GM12878 (cell line): ENCODE data around the gene ZYG11B. TPM values are rescaled to one million over a fixed set of nuclear protein-coding genes. Genes with fewer than 3 reads are reported as not detected.

ENCODE experiments used
- ATAC-seq: fragments of 200-7000 bp; cut with Tn5 transposase; 3 replicates; pipeline ENCODE4 v1.9.1; 2020; ENCODE audit warnings: mild to moderate bottlenecking, moderate library complexity
- BruUV-seq: library from RNA; stranded (reverse); fragments of 400-500 nt; replicated peaks from 2 replicates; lab custom pipeline; 2021; lab: Mats Ljungman, UMichigan
- CTCF ChIA-PET: fragments of 300-600 bp; sonication (Branson Sonifier 250); formaldehyde crosslinking; extraction: SDS; loops from one replicate; lab custom pipeline; 2021; ENCODE audit warnings: inconsistent platforms; lab: Yijun Ruan, JAX
- POLR2A ChIA-PET: fragments of 350-600 bp; formaldehyde crosslinking; extraction: SDS; loops from one replicate; lab custom pipeline; 2021; ENCODE audit warnings: inconsistent platforms; lab: Charles Lee
- RAD21 ChIA-PET: fragments of 300-600 bp; sonication (Branson Sonifier 250); formaldehyde crosslinking; loops from one replicate; lab custom pipeline; 2023; ENCODE audit warnings: antibody characterized with exemption; ENCODE audit not compliant: unreplicated experiment; lab: Charles Lee
- SMC1A ChIA-PET: fragments of 300-600 bp; sonication (Branson Sonifier 250); formaldehyde crosslinking; loops from one replicate; lab custom pipeline; 2023; ENCODE audit not compliant: unreplicated experiment, uncharacterized antibody; lab: Charles Lee
- DNase-seq: peaks from one replicate; pipeline ENCODE4 v3.0.0-alpha.2; 2011; ENCODE audit warnings: low read depth, low spot score
- FAIRE-seq: peaks from 3 replicates; lab custom pipeline; 2011; peaks lifted over from hg19 to GRCh38; lab: Jason Lieb, UNC
- H2AFZ ChIP-seq: 2 replicates; pipeline ENCODE4 v1.6.0; 2011; ENCODE audit warnings: low read depth, low read length, control low read depth; ENCODE audit not compliant: control insufficient read depth
- H3K27ac ChIP-seq: 2 replicates; pipeline ENCODE4 v1.5.1; 2011; ENCODE audit warnings: control low read depth; ENCODE audit not compliant: control insufficient read depth, insufficient read depth
- H3K27me3 ChIP-seq, 2 experiments: replicated peaks in 1 of 2; 2 replicates each; pipeline versions ENCODE4 v1.6.0 to v1.6.1; 2011; ENCODE audit warnings: low read length in 1 of 2; ENCODE audit not compliant: control insufficient read depth in 2 of 2, insufficient read depth in 2 of 2
- H3K36me3 ChIP-seq, 2 experiments: 2 replicates each; pipeline ENCODE4 v1.5.1; 2011; ENCODE audit warnings: low read length in 1 of 2; ENCODE audit not compliant: control insufficient read depth in 2 of 2, insufficient read depth in 2 of 2
- H3K4me1 ChIP-seq: 2 replicates; pipeline ENCODE4 v1.6.1; 2011; ENCODE audit warnings: mild to moderate bottlenecking, low read length, moderate library complexity, mixed read lengths; ENCODE audit not compliant: control insufficient read depth, insufficient read depth
- H3K4me2 ChIP-seq: 2 replicates; pipeline ENCODE4 v1.6.0; 2011; ENCODE audit warnings: control low read depth; ENCODE audit not compliant: control insufficient read depth, insufficient read depth
- H3K4me3 ChIP-seq: fragments of 200-600 bp; sonication (generic); 2 replicates; pipeline ENCODE4 v1.5.1; 2016
- H3K79me2 ChIP-seq: 2 replicates; pipeline ENCODE4 v1.6.0; 2011; ENCODE audit warnings: low read length; ENCODE audit not compliant: control insufficient read depth, insufficient read depth
- H3K9ac ChIP-seq: 2 replicates; pipeline ENCODE4 v1.8.0; 2011; ENCODE audit warnings: low read length, control low read depth, mixed read lengths; ENCODE audit not compliant: control insufficient read depth, insufficient read depth
- H3K9me3 ChIP-seq: replicated peaks from 3 replicates; pipeline ENCODE4 v1.5.1; 2011; ENCODE audit warnings: mild to moderate bottlenecking, low read length; ENCODE audit not compliant: control insufficient read depth, insufficient read depth
- H4K20me1 ChIP-seq: 2 replicates; pipeline ENCODE4 v1.6.0; 2011; ENCODE audit not compliant: control insufficient read depth, insufficient read depth
- ASH2L ChIP-seq: fragments of 300-600, 200-600 bp; sonication (generic); IDR thresholded peaks from 2 replicates; pipeline ENCODE4 v1.6.1; 2017; ENCODE audit warnings: low read depth, mild to moderate bottlenecking, borderline replicate concordance
- BCL11A ChIP-seq: IDR thresholded peaks from 2 replicates; pipeline ENCODE4 v1.6.1; 2011; ENCODE audit warnings: low read depth, low read length
- EP300 ChIP-seq, 2 experiments: fragments of 150-350 bp in 1 of 2; IDR thresholded peaks; 2 replicates each; pipeline ENCODE4 v1.6.1; 2011 to 2012; ENCODE audit warnings: low read depth in 2 of 2, low read length in 2 of 2, borderline replicate concordance in 1 of 2, improper control_type of control experiment in 1 of 2, inconsistent platforms in 1 of 2; ENCODE audit not compliant: control insufficient read depth in 1 of 2
- HDGF ChIP-seq: fragments of 450-650 bp; IDR thresholded peaks from 2 replicates; pipeline ENCODE4 v1.6.1; 2016; ENCODE audit warnings: antibody characterized with exemption
- NR2F1 ChIP-seq: fragments of 450-650 bp; conservative IDR thresholded peaks from 2 replicates; pipeline ENCODE4 v1.6.1; 2017; ENCODE audit warnings: mild to moderate bottlenecking
- PAX8 ChIP-seq: fragments of 450-650 bp; IDR thresholded peaks from 2 replicates; pipeline ENCODE4 v1.6.1; 2017; ENCODE audit warnings: mild to moderate bottlenecking, moderate library complexity
- POLR2AphosphoS5 ChIP-seq: IDR thresholded peaks from 2 replicates; pipeline ENCODE4 v1.6.1; 2011; ENCODE audit warnings: mild to moderate bottlenecking, low read length, inconsistent platforms
- POU2F2 ChIP-seq: IDR thresholded peaks from 3 replicates; pipeline ENCODE4 v1.6.1; 2011; ENCODE audit warnings: low read depth, mild to moderate bottlenecking, low read length, borderline replicate concordance
- RB1 ChIP-seq: fragments of 450-650 bp; formaldehyde crosslinking; IDR thresholded peaks from 2 replicates; pipeline ENCODE4 v1.6.1; 2017; ENCODE audit warnings: mild to moderate bottlenecking, borderline replicate concordance
- SIN3A ChIP-seq: IDR thresholded peaks from 2 replicates; pipeline ENCODE4 v1.6.1; 2012; ENCODE audit warnings: low read depth, low read length, improper control_type of control experiment
- SP1 ChIP-seq: IDR thresholded peaks from one replicate; pipeline ENCODE4 v1.6.1; 2011; ENCODE audit warnings: low read depth, low read length
- SREBF1 ChIP-seq: IDR thresholded peaks from 2 replicates; pipeline ENCODE4 v1.6.1; 2012; ENCODE audit warnings: mild to moderate bottlenecking, low read length
- SREBF2 ChIP-seq: IDR thresholded peaks from 2 replicates; pipeline ENCODE4 v1.6.1; 2012; ENCODE audit warnings: mild to moderate bottlenecking, low read length
- YBX1 ChIP-seq: fragments of 450-650 bp; IDR thresholded peaks from 2 replicates; pipeline ENCODE4 v1.6.1; 2016; ENCODE audit warnings: antibody characterized with exemption
- ZNF217 ChIP-seq: fragments of 450-650 bp; IDR thresholded peaks from 2 replicates; pipeline ENCODE4 v1.6.1; 2017; ENCODE audit warnings: antibody characterized with exemption, mild to moderate bottlenecking
- ZNF622 ChIP-seq: fragments of 450-650 bp; IDR thresholded peaks from 2 replicates; pipeline ENCODE4 v1.6.1; 2017; ENCODE audit warnings: mild to moderate bottlenecking, inconsistent platforms
- ZSCAN29 ChIP-seq: fragments of 450-650 bp; IDR thresholded peaks from 2 replicates; pipeline ENCODE4 v1.6.1; 2017; ENCODE audit warnings: mild to moderate bottlenecking, moderate library complexity
- WGBS: methylation state at CpG from one replicate; pipeline ENCODE4 v1.1.6; 2016; ENCODE audit warnings: low lambda C conversion rate; ENCODE audit not compliant: insufficient replicate concordance, insufficient coverage; ENCODE audit errors: missing lambda C conversion rate; 5-methylcytosine and 5-hydroxymethylcytosine counted together
- in situ Hi-C: fragments of 300-500 bp; cut with MboI; formaldehyde crosslinking; loops from 9 replicates; pipeline ENCODE4 v1.14.3; 2018; ENCODE audit warnings: mixed read lengths
- intact Hi-C: fragments of 100-400 bp; cut with micrococcal nuclease; formaldehyde crosslinking; loops from one replicate; pipeline ENCODE4 v1.14.2; 2022; ENCODE audit not compliant: unreplicated experiment
- polyA plus RNA-seq, 11 experiments: library from polyadenylated mRNA; depleted of rRNA in 4 of 11; unstranded in 6 of 11; stranded (reverse) in 5 of 11; fragments of >200 nt; fragmentation: Nextera tagmentation in 4 of 11; fragmentation: Illumina TruSeq in 1 of 11; extraction: Ambion mirVana in 4 of 11; extraction: Trizol in 1 of 11; gene quantifications; 1 replicate in 1 of 11; 2 replicates in 10 of 11; pipeline versions ENCODE4 v1.2.1 to v1.2.3, GENCODE V29; 2011 to 2016; ENCODE audit warnings: inconsistent platforms in 2 of 11, missing spikeins in 2 of 11, low read depth in 1 of 11
- small RNA-seq: library from RNA; depleted of rRNA; stranded (forward); fragments of <200 nt; gene quantifications from one replicate; pipeline ENCODE3, GENCODE V24; 2014
- total RNA-seq, 4 experiments: library from RNA; depleted of rRNA in 3 of 4; stranded (reverse); fragments of >200 nt in 3 of 4; fragmentation: Illumina TruSeq in 1 of 4; extraction: Trizol in 1 of 4; gene quantifications; 2 replicates each; pipeline versions ENCODE4 v1.2.1 to v1.2.3, GENCODE V29; 2013 to 2021
- TF ChIP-seq, protein P1 (sequence below): fragments of 450-650 bp; IDR thresholded peaks from 2 replicates; pipeline ENCODE4 v1.6.1; 2017; ENCODE audit warnings: mild to moderate bottlenecking, low read depth, inconsistent platforms; ENCODE audit not compliant: poor library complexity, severe bottlenecking

Gene ZYG11B
- total and polyA plus RNA-seq, 10 of the 15 experiments (the other 5 are each of a cell fraction or from before 2014, with no cell fraction given), result 1.8 to 8.5 (median 5.3) TPM

DNA sequence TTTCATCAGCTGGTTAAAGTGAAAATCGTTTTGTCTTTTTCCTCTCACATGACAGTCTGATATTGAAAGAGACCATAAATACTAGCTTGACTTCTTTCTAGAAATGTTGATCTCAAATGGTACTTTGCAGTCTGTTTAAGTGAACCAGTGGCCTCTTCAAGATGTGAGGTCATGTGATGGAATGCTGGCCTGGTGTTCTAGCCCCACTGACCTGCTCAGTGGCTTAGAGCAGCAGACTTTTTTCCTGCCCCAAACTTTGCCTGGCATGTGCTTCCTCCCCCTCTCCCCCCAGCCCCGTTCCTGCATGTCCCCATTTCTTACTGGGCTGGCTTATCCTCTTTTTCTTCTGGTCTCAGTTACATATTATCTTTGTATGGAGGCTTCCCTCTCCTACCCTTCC, 150.6 kb downstream of the ZYG11B start:
- H3K4me3 ChIP-seq, result no peak overlapping the region
- BruUV-seq, result no TSS peak
- no peak overlapping the region for H3K4me2 ChIP-seq
- no peak for DNase-seq
- intact Hi-C loops (no loop called here), in situ Hi-C loops (no loop called here)
- H3K4me1 ChIP-seq, result no peaks in the 10 kb centered on the region
- RAD21 ChIA-PET, result no interaction called here
- no peaks in the 10 kb centered on the region for H3K9me3 ChIP-seq
- H4K20me1 ChIP-seq, result no peaks in the 10 kb centered on the region
- H2AFZ ChIP-seq, result no peak overlapping the region
- H3K27me3 ChIP-seq, result no peaks in the 10 kb centered on the region
- TF ChIP-seq EP300 (IDR thresholded peaks at IDR 0.05; ENCODE audit: borderline replicate concordance in 1 of 2, control insufficient read depth in 1 of 2, low read depth in 2 of 2, low read length in 2 of 2), result no peak
- no peak for TF ChIP-seq SP1
- TF ChIP-seq ZNF217, result no peak
- no peak for TF ChIP-seq NR2F1
- TF ChIP-seq SIN3A, result no peak
- no peak for TF ChIP-seq HDGF
- TF ChIP-seq PAX8, result no peak
- TF ChIP-seq YBX1, result no peak
- TF ChIP-seq ZNF622, result no peak
- no peak for TF ChIP-seq RB1
- TF ChIP-seq SREBF1, result no peak
- TF ChIP-seq SREBF2, result no peak
- no peak for TF ChIP-seq POLR2AphosphoS5
- TF ChIP-seq, protein P1, sequence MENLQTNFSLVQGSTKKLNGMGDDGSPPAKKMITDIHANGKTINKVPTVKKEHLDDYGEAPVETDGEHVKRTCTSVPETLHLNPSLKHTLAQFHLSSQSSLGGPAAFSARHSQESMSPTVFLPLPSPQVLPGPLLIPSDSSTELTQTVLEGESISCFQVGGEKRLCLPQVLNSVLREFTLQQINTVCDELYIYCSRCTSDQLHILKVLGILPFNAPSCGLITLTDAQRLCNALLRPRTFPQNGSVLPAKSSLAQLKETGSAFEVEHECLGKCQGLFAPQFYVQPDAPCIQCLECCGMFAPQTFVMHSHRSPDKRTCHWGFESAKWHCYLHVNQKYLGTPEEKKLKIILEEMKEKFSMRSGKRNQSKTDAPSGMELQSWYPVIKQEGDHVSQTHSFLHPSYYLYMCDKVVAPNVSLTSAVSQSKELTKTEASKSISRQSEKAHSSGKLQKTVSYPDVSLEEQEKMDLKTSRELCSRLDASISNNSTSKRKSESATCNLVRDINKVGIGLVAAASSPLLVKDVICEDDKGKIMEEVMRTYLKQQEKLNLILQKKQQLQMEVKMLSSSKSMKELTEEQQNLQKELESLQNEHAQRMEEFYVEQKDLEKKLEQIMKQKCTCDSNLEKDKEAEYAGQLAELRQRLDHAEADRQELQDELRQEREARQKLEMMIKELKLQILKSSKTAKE, result no peak
- TF ChIP-seq BCL11A, result no peak
- TF ChIP-seq ZSCAN29, result no peak
- no peak for TF ChIP-seq ASH2L
- TF ChIP-seq POU2F2, result no peak
- CTCF ChIA-PET, result interaction anchor here (2.0 kb wide), 1 partner anchor 45 kb away, joined by 5 read pairs; the partner anchor contains the start of gene ECHDC2
- H3K79me2 ChIP-seq, result no peaks in the 10 kb centered on the region
- POLR2A ChIA-PET, result interaction anchor here (0.6 kb wide), 1 partner anchor 36 kb away, joined by 5 read pairs; no protein-coding TSS in a partner anchor
- WGBS, result 36% methylated on average over 2 of the region's 2 CpGs
- no peak overlapping the region for H3K27ac ChIP-seq
- FAIRE-seq, result no peak
- no peak for ATAC-seq
- H3K9ac ChIP-seq, result no peak overlapping the region
- SMC1A ChIA-PET, result interaction anchor here (1.1 to 1.9 kb wide), 2 partner anchors 11 to 17 kb away, joined by 3 to 5 read pairs; no protein-coding TSS in a partner anchor
- H3K36me3 ChIP-seq, result peaks cover 2 to 3% of the 10 kb centered on the region in 2 experiments; a peak in 2 of 4 replicates

Small RNA genes within 50 kb of the gene (small RNA-seq; reads per million reads assigned to genes)
- gene RN7SL62P (not detected), gene RNU2-30P (not detected), gene RNU6-969P (not detected)

Other genes with a start within 250 kb of the ZYG11B start
- 26.7 and 32.8 TPM in 2 replicates for gene TUT4, start 173.4 kb upstream of the ZYG11B start, total RNA-seq (2014; rRNA removed)
- gene TUT4, start 173.4 kb upstream of the ZYG11B start, total RNA-seq (2014; rRNA removed; fragmentation: Illumina TruSeq; extraction: Trizol), result 25.9 and 29.5 TPM in 2 replicates
- 27.7 and 28.0 TPM in 2 replicates for gene TUT4, start 173.4 kb upstream of the ZYG11B start, total RNA-seq (2021)
- gene TUT4, start 173.4 kb upstream of the ZYG11B start, polyA plus RNA-seq (2011; rRNA removed), result 40.7 and 43.9 TPM in 2 replicates
- gene TUT4, start 173.4 kb upstream of the ZYG11B start, polyA plus RNA-seq (2014; fragmentation: Illumina TruSeq; extraction: Trizol), result 36.0 and 48.1 TPM in 2 replicates
- gene TUT4, start 173.4 kb upstream of the ZYG11B start, polyA plus RNA-seq (2014; fragmentation: Nextera tagmentation; extraction: Ambion mirVana), result 10 to 100 TPM in 1 of 2 experiments, 1 to 10 TPM in 1; 9.4 to 11.5 TPM
- 25.9 and 31.1 TPM in 2 replicates for gene TUT4, start 173.4 kb upstream of the ZYG11B start, polyA plus RNA-seq (2014; rRNA removed)
- 10 to 100 TPM; 27.6 to 32.9 TPM for gene TUT4, start 173.4 kb upstream of the ZYG11B start, polyA plus RNA-seq (2016; fragmentation: Nextera tagmentation; extraction: Ambion mirVana)
- 4.0 and 4.2 TPM in 2 replicates for gene GPX7, start 124.1 kb upstream of the ZYG11B start, total RNA-seq (2014; rRNA removed)
- gene GPX7, start 124.1 kb upstream of the ZYG11B start, total RNA-seq (2014; rRNA removed; fragmentation: Illumina TruSeq; extraction: Trizol), result 2.3 and 2.9 TPM in 2 replicates
- gene GPX7, start 124.1 kb upstream of the ZYG11B start, total RNA-seq (2021), result 1.9 and 2.6 TPM in 2 replicates
- not detected in 2 replicates for gene GPX7, start 124.1 kb upstream of the ZYG11B start, polyA plus RNA-seq (2011; rRNA removed)
- 2.4 and 3.7 TPM in 2 replicates for gene GPX7, start 124.1 kb upstream of the ZYG11B start, polyA plus RNA-seq (2014; fragmentation: Illumina TruSeq; extraction: Trizol)
- gene GPX7, start 124.1 kb upstream of the ZYG11B start, polyA plus RNA-seq (2014; fragmentation: Nextera tagmentation; extraction: Ambion mirVana), result 1 to 10 TPM; 1.9 to 2.2 TPM
- gene GPX7, start 124.1 kb upstream of the ZYG11B start, polyA plus RNA-seq (2014; rRNA removed), result 3.8 and 4.1 TPM in 2 replicates
- gene GPX7, start 124.1 kb upstream of the ZYG11B start, polyA plus RNA-seq (2016; fragmentation: Nextera tagmentation; extraction: Ambion mirVana), result 1 to 10 TPM; 2.3 to 2.5 TPM
- 0.22 and 0.40 TPM in 2 replicates for gene SHISAL2A, start 93.3 kb upstream of the ZYG11B start, total RNA-seq (2014; rRNA removed)
- gene SHISAL2A, start 93.3 kb upstream of the ZYG11B start, total RNA-seq (2014; rRNA removed; fragmentation: Illumina TruSeq; extraction: Trizol), result 0.31 and 0.37 TPM in 2 replicates
- gene SHISAL2A, start 93.3 kb upstream of the ZYG11B start, total RNA-seq (2021), result 0.56 and 0.67 TPM in 2 replicates
- 0.12 and 0.31 TPM in 2 replicates for gene SHISAL2A, start 93.3 kb upstream of the ZYG11B start, polyA plus RNA-seq (2011; rRNA removed)
- gene SHISAL2A, start 93.3 kb upstream of the ZYG11B start, polyA plus RNA-seq (2014; fragmentation: Illumina TruSeq; extraction: Trizol), result 0.11 and 0.57 TPM in 2 replicates
- under 1 TPM; 0.27 to 0.51 TPM for gene SHISAL2A, start 93.3 kb upstream of the ZYG11B start, polyA plus RNA-seq (2014; fragmentation: Nextera tagmentation; extraction: Ambion mirVana)
- 0.60 and 0.77 TPM in 2 replicates for gene SHISAL2A, start 93.3 kb upstream of the ZYG11B start, polyA plus RNA-seq (2014; rRNA removed)
- under 1 TPM; 0.18 to 0.54 TPM for gene SHISAL2A, start 93.3 kb upstream of the ZYG11B start, polyA plus RNA-seq (2016; fragmentation: Nextera tagmentation; extraction: Ambion mirVana)
- gene COA7, start 28.1 kb upstream of the ZYG11B start, total RNA-seq (2014; rRNA removed), result 6.8 and 7.5 TPM in 2 replicates
- 17.3 and 18.4 TPM in 2 replicates for gene COA7, start 28.1 kb upstream of the ZYG11B start, total RNA-seq (2014; rRNA removed; fragmentation: Illumina TruSeq; extraction: Trizol)
- gene COA7, start 28.1 kb upstream of the ZYG11B start, total RNA-seq (2021), result 20.0 and 20.2 TPM in 2 replicates
- gene COA7, start 28.1 kb upstream of the ZYG11B start, polyA plus RNA-seq (2011; rRNA removed), result 13.7 and 16.1 TPM in 2 replicates
- gene COA7, start 28.1 kb upstream of the ZYG11B start, polyA plus RNA-seq (2014; fragmentation: Illumina TruSeq; extraction: Trizol), result 15.4 and 15.7 TPM in 2 replicates
- 10 to 100 TPM; 12.4 to 13.4 TPM for gene COA7, start 28.1 kb upstream of the ZYG11B start, polyA plus RNA-seq (2014; fragmentation: Nextera tagmentation; extraction: Ambion mirVana)
- 13.1 and 14.0 TPM in 2 replicates for gene COA7, start 28.1 kb upstream of the ZYG11B start, polyA plus RNA-seq (2014; rRNA removed)
- 10 to 100 TPM; 15.4 to 19.6 TPM for gene COA7, start 28.1 kb upstream of the ZYG11B start, polyA plus RNA-seq (2016; fragmentation: Nextera tagmentation; extraction: Ambion mirVana)
- 0.96 and 0.98 TPM in 2 replicates for gene ZYG11A, start 116.3 kb downstream of the ZYG11B start, total RNA-seq (2014; rRNA removed)
- gene ZYG11A, start 116.3 kb downstream of the ZYG11B start, total RNA-seq (2014; rRNA removed; fragmentation: Illumina TruSeq; extraction: Trizol), result 0.98 and 1.1 TPM in 2 replicates
- 0.74 and 0.87 TPM in 2 replicates for gene ZYG11A, start 116.3 kb downstream of the ZYG11B start, total RNA-seq (2021)
- 6.4 and 7.2 TPM in 2 replicates for gene ZYG11A, start 116.3 kb downstream of the ZYG11B start, polyA plus RNA-seq (2011; rRNA removed)
- gene ZYG11A, start 116.3 kb downstream of the ZYG11B start, polyA plus RNA-seq (2014; fragmentation: Illumina TruSeq; extraction: Trizol), result 0.51 and 0.68 TPM in 2 replicates
- under 1 TPM; 0.22 to 0.26 TPM for gene ZYG11A, start 116.3 kb downstream of the ZYG11B start, polyA plus RNA-seq (2014; fragmentation: Nextera tagmentation; extraction: Ambion mirVana)
- gene ZYG11A, start 116.3 kb downstream of the ZYG11B start, polyA plus RNA-seq (2014; rRNA removed), result 0.65 and 0.68 TPM in 2 replicates
- gene ZYG11A, start 116.3 kb downstream of the ZYG11B start, polyA plus RNA-seq (2016; fragmentation: Nextera tagmentation; extraction: Ambion mirVana), result under 1 TPM; 0.25 to 0.48 TPM
- 4.4 and 6.9 TPM in 2 replicates for gene ECHDC2, start 195.3 kb downstream of the ZYG11B start, total RNA-seq (2014; rRNA removed)
- gene ECHDC2, start 195.3 kb downstream of the ZYG11B start, total RNA-seq (2014; rRNA removed; fragmentation: Illumina TruSeq; extraction: Trizol), result 4.3 and 5.6 TPM in 2 replicates
- gene ECHDC2, start 195.3 kb downstream of the ZYG11B start, total RNA-seq (2021), result 5.8 and 6.6 TPM in 2 replicates
- 16.3 and 17.0 TPM in 2 replicates for gene ECHDC2, start 195.3 kb downstream of the ZYG11B start, polyA plus RNA-seq (2011; rRNA removed)
- gene ECHDC2, start 195.3 kb downstream of the ZYG11B start, polyA plus RNA-seq (2014; fragmentation: Illumina TruSeq; extraction: Trizol), result 3.0 and 7.9 TPM in 2 replicates
- gene ECHDC2, start 195.3 kb downstream of the ZYG11B start, polyA plus RNA-seq (2014; fragmentation: Nextera tagmentation; extraction: Ambion mirVana), result 1 to 10 TPM; 1.3 to 1.4 TPM
- 12.6 and 14.5 TPM in 2 replicates for gene ECHDC2, start 195.3 kb downstream of the ZYG11B start, polyA plus RNA-seq (2014; rRNA removed)
- gene ECHDC2, start 195.3 kb downstream of the ZYG11B start, polyA plus RNA-seq (2016; fragmentation: Nextera tagmentation; extraction: Ambion mirVana), result 1 to 10 TPM; 3.4 to 4.4 TPM
- 74.3 and 96.9 TPM in 2 replicates for gene SCP2, start 200.8 kb downstream of the ZYG11B start, total RNA-seq (2014; rRNA removed)
- 125 and 126 TPM in 2 replicates for gene SCP2, start 200.8 kb downstream of the ZYG11B start, total RNA-seq (2014; rRNA removed; fragmentation: Illumina TruSeq; extraction: Trizol)
- 77.6 and 79.7 TPM in 2 replicates for gene SCP2, start 200.8 kb downstream of the ZYG11B start, total RNA-seq (2021)
- 116 and 183 TPM in 2 replicates for gene SCP2, start 200.8 kb downstream of the ZYG11B start, polyA plus RNA-seq (2011; rRNA removed)
- gene SCP2, start 200.8 kb downstream of the ZYG11B start, polyA plus RNA-seq (2014; fragmentation: Illumina TruSeq; extraction: Trizol), result 128 and 165 TPM in 2 replicates
- gene SCP2, start 200.8 kb downstream of the ZYG11B start, polyA plus RNA-seq (2014; fragmentation: Nextera tagmentation; extraction: Ambion mirVana), result 100 to 1,000 TPM; 216 to 327 TPM
- gene SCP2, start 200.8 kb downstream of the ZYG11B start, polyA plus RNA-seq (2014; rRNA removed), result 73.2 and 75.6 TPM in 2 replicates
- 100 to 1,000 TPM; 156 to 161 TPM for gene SCP2, start 200.8 kb downstream of the ZYG11B start, polyA plus RNA-seq (2016; fragmentation: Nextera tagmentation; extraction: Ambion mirVana)